HL-60 (cell line): ENCODE data around the gene KRTAP21-2.
"Not testable (repeated sequence)": the region's sequence is repeated elsewhere in the genome, so short reads cannot be mapped to it uniquely, and the experiment has no call there.

Experiments used
- DNase-seq, 2 experiments: peaks; one replicate each; pipeline ENCODE4 v3.0.0-alpha.2; 2010 to 2020; ENCODE audit warnings: low read depth in 1 of 2, low spot score in 1 of 2
- H3K27ac ChIP-seq: fragments of 250-450 bp; sonication (Bioruptor Pico); replicated peaks from 2 replicates; pipeline ENCODE4 v1.5.1; 2020; ENCODE audit warnings: mild to moderate bottlenecking, moderate library complexity
- H3K27me3 ChIP-seq: fragments of 250-450 bp; sonication (Bioruptor Pico); 2 replicates; pipeline ENCODE4 v1.5.1; 2021; ENCODE audit warnings: mild to moderate bottlenecking, moderate library complexity; ENCODE audit not compliant: insufficient read depth, poor library complexity, severe bottlenecking
- H3K4me3 ChIP-seq: replicated peaks from 2 replicates; pipeline ENCODE4 v1.5.1; 2011; ENCODE audit warnings: mild to moderate bottlenecking, control low read depth, low read length; ENCODE audit not compliant: insufficient read depth
- GABPA ChIP-seq: IDR thresholded peaks from 2 replicates; pipeline ENCODE4 v1.6.1; 2012; ENCODE audit warnings: low read depth
- POLR2AphosphoS5 ChIP-seq: IDR thresholded peaks from 2 replicates; pipeline ENCODE4 v1.6.1; 2012; ENCODE audit warnings: low read depth
- SPI1 ChIP-seq: IDR thresholded peaks from 2 replicates; pipeline ENCODE4 v1.6.1; 2012; ENCODE audit warnings: low read depth, mild to moderate bottlenecking, borderline replicate concordance
- TF ChIP-seq, protein P1 (sequence below): IDR thresholded peaks from 2 replicates; pipeline ENCODE4 v1.6.1; 2012; ENCODE audit warnings: low read depth; ENCODE audit not compliant: insufficient replicate concordance
- TF ChIP-seq, protein P2 (sequence below): IDR thresholded peaks from one replicate; pipeline ENCODE4 v1.5.1; 2011; ENCODE audit warnings: low read length, control low read depth, inconsistent platforms; ENCODE audit not compliant: insufficient read depth

The KRTAP21-2 gene

DNA sequence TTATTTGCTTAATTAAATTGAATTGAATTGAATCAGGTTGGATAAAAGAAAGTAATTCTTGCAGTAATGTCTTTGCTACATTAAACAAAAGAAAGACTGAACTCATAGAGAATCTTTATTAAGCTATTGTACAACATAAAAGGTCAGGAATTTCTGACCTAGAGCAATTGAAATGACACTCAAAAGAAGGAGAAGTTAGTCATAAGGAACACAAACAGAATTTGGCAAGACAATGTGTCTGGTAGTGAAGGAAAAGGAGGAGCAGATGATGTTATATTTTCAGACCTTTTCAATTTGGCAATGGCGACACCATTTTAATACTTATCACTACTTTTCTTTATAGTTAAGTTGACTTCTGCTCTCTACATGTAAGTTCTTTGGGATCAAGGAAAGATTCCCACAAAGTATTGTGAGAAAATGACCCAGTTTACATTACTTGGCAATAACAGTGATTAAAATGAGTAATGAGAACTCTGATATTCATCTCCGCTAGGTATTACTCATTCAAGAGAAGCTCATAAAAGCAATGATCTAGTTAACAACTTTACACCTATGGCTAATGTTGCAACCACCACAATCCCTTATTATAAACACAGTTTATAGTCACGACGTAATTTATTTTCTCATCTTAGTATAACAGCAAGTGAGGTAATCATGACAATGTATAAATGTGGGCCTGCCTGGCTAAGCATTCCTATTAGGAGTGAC, 22.8 kb upstream of the KRTAP21-2 start:
- no peak for DNase-seq
- no peak overlapping the region for H3K4me3 ChIP-seq
- TF ChIP-seq, protein P1, sequence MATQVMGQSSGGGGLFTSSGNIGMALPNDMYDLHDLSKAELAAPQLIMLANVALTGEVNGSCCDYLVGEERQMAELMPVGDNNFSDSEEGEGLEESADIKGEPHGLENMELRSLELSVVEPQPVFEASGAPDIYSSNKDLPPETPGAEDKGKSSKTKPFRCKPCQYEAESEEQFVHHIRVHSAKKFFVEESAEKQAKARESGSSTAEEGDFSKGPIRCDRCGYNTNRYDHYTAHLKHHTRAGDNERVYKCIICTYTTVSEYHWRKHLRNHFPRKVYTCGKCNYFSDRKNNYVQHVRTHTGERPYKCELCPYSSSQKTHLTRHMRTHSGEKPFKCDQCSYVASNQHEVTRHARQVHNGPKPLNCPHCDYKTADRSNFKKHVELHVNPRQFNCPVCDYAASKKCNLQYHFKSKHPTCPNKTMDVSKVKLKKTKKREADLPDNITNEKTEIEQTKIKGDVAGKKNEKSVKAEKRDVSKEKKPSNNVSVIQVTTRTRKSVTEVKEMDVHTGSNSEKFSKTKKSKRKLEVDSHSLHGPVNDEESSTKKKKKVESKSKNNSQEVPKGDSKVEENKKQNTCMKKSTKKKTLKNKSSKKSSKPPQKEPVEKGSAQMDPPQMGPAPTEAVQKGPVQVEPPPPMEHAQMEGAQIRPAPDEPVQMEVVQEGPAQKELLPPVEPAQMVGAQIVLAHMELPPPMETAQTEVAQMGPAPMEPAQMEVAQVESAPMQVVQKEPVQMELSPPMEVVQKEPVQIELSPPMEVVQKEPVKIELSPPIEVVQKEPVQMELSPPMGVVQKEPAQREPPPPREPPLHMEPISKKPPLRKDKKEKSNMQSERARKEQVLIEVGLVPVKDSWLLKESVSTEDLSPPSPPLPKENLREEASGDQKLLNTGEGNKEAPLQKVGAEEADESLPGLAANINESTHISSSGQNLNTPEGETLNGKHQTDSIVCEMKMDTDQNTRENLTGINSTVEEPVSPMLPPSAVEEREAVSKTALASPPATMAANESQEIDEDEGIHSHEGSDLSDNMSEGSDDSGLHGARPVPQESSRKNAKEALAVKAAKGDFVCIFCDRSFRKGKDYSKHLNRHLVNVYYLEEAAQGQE, result no peak
- TF ChIP-seq, protein P2, sequence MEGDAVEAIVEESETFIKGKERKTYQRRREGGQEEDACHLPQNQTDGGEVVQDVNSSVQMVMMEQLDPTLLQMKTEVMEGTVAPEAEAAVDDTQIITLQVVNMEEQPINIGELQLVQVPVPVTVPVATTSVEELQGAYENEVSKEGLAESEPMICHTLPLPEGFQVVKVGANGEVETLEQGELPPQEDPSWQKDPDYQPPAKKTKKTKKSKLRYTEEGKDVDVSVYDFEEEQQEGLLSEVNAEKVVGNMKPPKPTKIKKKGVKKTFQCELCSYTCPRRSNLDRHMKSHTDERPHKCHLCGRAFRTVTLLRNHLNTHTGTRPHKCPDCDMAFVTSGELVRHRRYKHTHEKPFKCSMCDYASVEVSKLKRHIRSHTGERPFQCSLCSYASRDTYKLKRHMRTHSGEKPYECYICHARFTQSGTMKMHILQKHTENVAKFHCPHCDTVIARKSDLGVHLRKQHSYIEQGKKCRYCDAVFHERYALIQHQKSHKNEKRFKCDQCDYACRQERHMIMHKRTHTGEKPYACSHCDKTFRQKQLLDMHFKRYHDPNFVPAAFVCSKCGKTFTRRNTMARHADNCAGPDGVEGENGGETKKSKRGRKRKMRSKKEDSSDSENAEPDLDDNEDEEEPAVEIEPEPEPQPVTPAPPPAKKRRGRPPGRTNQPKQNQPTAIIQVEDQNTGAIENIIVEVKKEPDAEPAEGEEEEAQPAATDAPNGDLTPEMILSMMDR, result no peak
- TF ChIP-seq POLR2AphosphoS5, result no peak
- TF ChIP-seq SPI1, result no peak
- no peak for TF ChIP-seq GABPA
- no peak overlapping the region for H3K27ac ChIP-seq
- no peaks in the 10 kb centered on the region for H3K27me3 ChIP-seq

- Histone ChIP-seq H3K27ac (no peak overlapping the region), H3K4me3 (no peak overlapping the region), H3K27me3 (no peaks in the 10 kb centered on the region)
- TF ChIP-seq, protein P2, result no peak
- no peak for TF ChIP-seq GABPA
- TF ChIP-seq POLR2AphosphoS5, result no peak
- TF ChIP-seq, protein P1, result no peak
- no peak for TF ChIP-seq SPI1
- DNase-seq, result no peak
These were observed 13.7 kb upstream of the KRTAP21-2 start for GRCh38 chr21:30760776-30761175.

GRCh38 chr21:30758306-30758705, 11.2 kb upstream of the KRTAP21-2 start:
- no peak overlapping the region for H3K4me3 ChIP-seq
- no peak overlapping the region for H3K27ac ChIP-seq
- TF ChIP-seq, protein P1, result no peak
- no peak for TF ChIP-seq GABPA
- no peaks in the 10 kb centered on the region for H3K27me3 ChIP-seq
- no peak for DNase-seq

- not testable (repeated sequence) for H3K27ac ChIP-seq, DNase-seq, H3K27me3 ChIP-seq, H3K4me3 ChIP-seq
These were observed 8.3 kb upstream of the KRTAP21-2 start, which contains the start of gene KRTAP21-1 for GRCh38 chr21:30755328-30755727. Gene KRTAP21-1 (minus strand): TSS chr21:30755428. CDS start chr21:30755378, 50 bp downstream.
